Upper lobe of left lung (tissue), 6 donors: ENCODE results near the gene KCNK2. TPM values are rescaled to one million over a fixed set of nuclear protein-coding genes. Genes with fewer than 3 reads are reported as not detected.

ENCODE experiments used
- ATAC-seq, 2 donors: fragments of 200-7000 bp; cut with Tn5 transposase; one replicate each; pipeline ENCODE4 v1.9.1; 2022; ENCODE audit warnings: mild to moderate bottlenecking in 2 of 2, moderate library complexity in 2 of 2; ENCODE audit not compliant: low FRiP score in 2 of 2
- DNase-seq, 2 donors: peaks; one replicate each; pipeline ENCODE4 v3.0.0-alpha.2; 2019 to 2020
- H3K27ac ChIP-seq, 4 donors: fragments of 200-600 bp; sonication (generic); one replicate each; pipeline ENCODE4 v1.5.1; 2016 to 2019
- H3K27me3 ChIP-seq, 4 donors: fragments of 200-600 bp; sonication (generic); one replicate each; pipeline ENCODE4 v1.5.1; 2017 to 2019
- H3K36me3 ChIP-seq, 4 donors: fragments of 200-600 bp; sonication (generic); one replicate each; pipeline ENCODE4 v1.5.1; 2016 to 2019
- H3K4me1 ChIP-seq, 4 donors: fragments of 200-600 bp; sonication (generic); one replicate each; pipeline ENCODE4 v1.5.1; 2018 to 2019
- H3K4me3 ChIP-seq, 4 donors: fragments of 200-600 bp; sonication (generic); one replicate each; pipeline ENCODE4 v1.5.1; 2017 to 2019; ENCODE audit warnings: mild to moderate bottlenecking in 2 of 4, moderate library complexity in 1 of 4
- H3K9me3 ChIP-seq, 4 donors: fragments of 200-600 bp; sonication (generic); one replicate each; pipeline ENCODE4 v1.5.1; 2018 to 2019
- EP300 ChIP-seq, 4 donors: sonication (generic); formaldehyde crosslinking; IDR thresholded peaks; one replicate each; pipeline ENCODE4 v1.5.1; 2017; ENCODE audit warnings: antibody characterized with exemption in 4 of 4, control low read depth in 2 of 4
- POLR2A ChIP-seq, 4 donors: fragments of 450-650 bp; IDR thresholded peaks; one replicate each; pipeline ENCODE4 v1.5.1; 2016 to 2017; ENCODE audit warnings: antibody characterized with exemption in 4 of 4, mild to moderate bottlenecking in 2 of 4
- POLR2AphosphoS5 ChIP-seq, 2 donors: sonication (generic); formaldehyde crosslinking; IDR thresholded peaks; one replicate each; pipeline ENCODE4 v1.5.1; 2017; ENCODE audit warnings: antibody characterized with exemption in 2 of 2
- WGBS, 2 donors: methylation state at CpG; one replicate each; pipeline ENCODE4 v1.1.5; 2017 to 2018; 5-methylcytosine and 5-hydroxymethylcytosine counted together
- total RNA-seq, 6 donors: library from RNA; depleted of rRNA in 4 of 6; stranded (reverse); fragments of >200 nt in 4 of 6; gene quantifications; one replicate each; pipeline versions ENCODE4 v1.1.0 to v1.2.1, GENCODE V29; 2016 to 2021
- TF ChIP-seq, protein P1 (sequence below), 6 experiments: fragments of 450-650 bp in 4 of 6; fragments of 200-600 bp in 2 of 6; sonication (generic) in 2 of 6; IDR thresholded peaks; one replicate each; pipeline ENCODE4 v1.5.1; 2016 to 2019; ENCODE audit warnings: antibody characterized with exemption in 6 of 6
- donor health status: DM: no; HTN: no; CAD: no; lungs with moderate emphysema.
- donor health status: DM: no; HTN: yes; CAD: no; lungs with severe emphysema.

Gene KCNK2
- total RNA-seq, 6 donors from 2014 or later = 0.20 to 2.4 (median 0.33) TPM; not detected in 2

DNA sequence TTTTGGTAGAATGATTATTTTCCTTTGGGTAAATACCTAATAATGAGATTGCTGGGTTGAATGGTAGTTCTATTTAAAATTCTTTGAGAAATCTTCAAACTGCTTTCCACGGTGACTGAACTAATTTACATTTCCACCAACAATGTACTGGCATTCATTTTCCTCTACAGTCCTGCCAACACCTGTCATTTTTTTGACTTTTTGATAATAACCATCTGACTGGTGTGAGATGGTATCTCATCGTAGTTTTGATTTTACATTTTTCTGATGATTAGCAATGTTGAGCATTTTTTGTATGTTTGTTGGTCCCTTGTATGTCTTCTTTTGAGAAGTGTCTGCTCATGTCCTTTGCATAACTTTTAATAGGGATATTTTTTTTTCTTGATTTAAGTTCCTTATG lies 23.5 kb downstream of the KCNK2 start:
- no peaks in the 10 kb centered on the region for H3K36me3 ChIP-seq
- 87 to 92% methylated on average over 2 of the region's 2 CpGs for WGBS, 2 donors
- ATAC-seq (no peak), DNase-seq (no peak)
- no peak overlapping the region for H3K4me3 ChIP-seq
- no peaks in the 10 kb centered on the region for H3K27me3 ChIP-seq
- TF ChIP-seq POLR2A (IDR thresholded peaks at IDR 0.05) (no peak), EP300 (IDR thresholded peaks at IDR 0.05) (no peak), POLR2AphosphoS5 (IDR thresholded peaks at IDR 0.05) (no peak)
- TF ChIP-seq, protein P1, sequence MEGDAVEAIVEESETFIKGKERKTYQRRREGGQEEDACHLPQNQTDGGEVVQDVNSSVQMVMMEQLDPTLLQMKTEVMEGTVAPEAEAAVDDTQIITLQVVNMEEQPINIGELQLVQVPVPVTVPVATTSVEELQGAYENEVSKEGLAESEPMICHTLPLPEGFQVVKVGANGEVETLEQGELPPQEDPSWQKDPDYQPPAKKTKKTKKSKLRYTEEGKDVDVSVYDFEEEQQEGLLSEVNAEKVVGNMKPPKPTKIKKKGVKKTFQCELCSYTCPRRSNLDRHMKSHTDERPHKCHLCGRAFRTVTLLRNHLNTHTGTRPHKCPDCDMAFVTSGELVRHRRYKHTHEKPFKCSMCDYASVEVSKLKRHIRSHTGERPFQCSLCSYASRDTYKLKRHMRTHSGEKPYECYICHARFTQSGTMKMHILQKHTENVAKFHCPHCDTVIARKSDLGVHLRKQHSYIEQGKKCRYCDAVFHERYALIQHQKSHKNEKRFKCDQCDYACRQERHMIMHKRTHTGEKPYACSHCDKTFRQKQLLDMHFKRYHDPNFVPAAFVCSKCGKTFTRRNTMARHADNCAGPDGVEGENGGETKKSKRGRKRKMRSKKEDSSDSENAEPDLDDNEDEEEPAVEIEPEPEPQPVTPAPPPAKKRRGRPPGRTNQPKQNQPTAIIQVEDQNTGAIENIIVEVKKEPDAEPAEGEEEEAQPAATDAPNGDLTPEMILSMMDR (IDR thresholded peaks at IDR 0.05) = no peak
- no peak overlapping the region for H3K27ac ChIP-seq
- H3K9me3 ChIP-seq = peaks cover 0 to 7% (median 1%) of the 10 kb centered on the region in 4 donors
- no peaks in the 10 kb centered on the region for H3K4me1 ChIP-seq

DNA sequence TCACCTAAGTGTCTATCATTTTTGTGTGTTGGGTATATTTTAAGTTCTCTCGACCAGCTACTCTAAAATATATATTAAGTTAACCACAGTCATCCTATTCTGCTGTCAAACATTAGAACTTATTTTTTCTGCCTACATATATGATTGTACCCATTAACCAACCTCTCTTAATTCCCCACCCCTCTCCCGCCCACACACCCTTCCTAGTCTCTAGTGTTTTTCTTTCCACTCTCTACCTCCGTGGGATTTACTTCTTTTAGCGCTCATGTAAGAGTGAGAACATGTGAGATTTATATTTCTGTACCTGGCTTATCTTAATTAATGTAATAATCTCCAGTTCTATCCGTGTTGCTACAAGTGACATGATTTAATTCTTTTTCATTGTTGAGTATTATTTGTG lies 26.6 kb downstream of the KCNK2 start:
- no peak for DNase-seq
- Histone ChIP-seq H3K36me3 (no peaks in the 10 kb centered on the region), H3K4me1 (no peaks in the 10 kb centered on the region), H3K9me3 (peaks cover 0 to 7% (median 1%) of the 10 kb centered on the region in 4 donors), H3K27ac (no peak overlapping the region), H3K4me3 (no peak overlapping the region), H3K27me3 (no peaks in the 10 kb centered on the region)
- WGBS, 2 donors = 81 to 83% methylated on average over 5 of the region's 5 CpGs
- ATAC-seq = no peak
- no peak for TF ChIP-seq POLR2AphosphoS5 (IDR thresholded peaks at IDR 0.05)
- TF ChIP-seq, protein P1 (IDR thresholded peaks at IDR 0.05) = no peak

DNA sequence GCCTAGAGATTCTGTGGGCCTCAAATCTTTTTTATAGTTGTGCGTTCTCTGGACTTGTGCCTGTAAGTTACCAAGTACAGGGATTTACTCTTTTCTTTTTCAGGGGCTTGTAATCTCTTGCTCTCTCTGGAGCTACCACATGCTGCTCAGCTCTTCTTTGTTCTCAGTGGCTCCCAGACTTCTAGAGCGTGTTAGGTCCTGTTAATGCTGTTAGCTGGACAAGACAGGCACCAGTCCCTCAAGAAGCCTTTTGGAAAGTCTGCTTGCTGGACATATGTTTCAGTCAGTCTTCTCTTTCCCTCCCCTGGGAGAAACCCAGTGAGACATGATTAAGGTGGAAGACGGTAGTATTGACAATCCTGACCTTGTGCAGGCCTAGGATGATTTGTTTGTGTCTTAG lies 29.4 kb downstream of the KCNK2 start:
- no peak for ATAC-seq

DNA sequence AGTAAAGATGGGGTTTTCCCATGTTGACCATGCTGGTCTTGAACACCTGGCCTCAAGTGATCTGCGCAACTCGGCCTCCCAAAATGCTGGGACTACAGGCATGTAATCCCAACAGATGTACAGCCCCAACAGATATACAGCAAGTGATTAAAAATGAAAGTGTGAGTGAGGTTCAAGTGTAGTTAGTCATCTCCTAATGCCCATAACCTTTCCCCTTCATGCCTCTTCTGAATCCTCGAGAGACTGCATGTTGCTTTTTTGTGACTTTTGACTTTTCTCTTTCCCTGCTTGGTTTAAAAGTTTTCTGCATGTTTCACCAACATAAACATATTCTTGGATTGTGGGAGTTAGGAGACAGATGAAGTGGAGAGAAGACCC lies 31.2 kb downstream of the KCNK2 start:
- DNase-seq = no peak
- H3K27ac ChIP-seq = no peak overlapping the region
- no peak for ATAC-seq
- no peaks in the 10 kb centered on the region for H3K36me3 ChIP-seq
- no peak for TF ChIP-seq POLR2AphosphoS5 (IDR thresholded peaks at IDR 0.05)
- no peak for TF ChIP-seq EP300 (IDR thresholded peaks at IDR 0.05)
- no peak for TF ChIP-seq POLR2A (IDR thresholded peaks at IDR 0.05)
- TF ChIP-seq, protein P1 (IDR thresholded peaks at IDR 0.05) = no peak
- WGBS, 2 donors = 89% methylated on average over 3 of the region's 3 CpGs
- peaks cover 0 to 5% (median 0%) of the 10 kb centered on the region in 4 donors for H3K4me1 ChIP-seq
- H3K9me3 ChIP-seq = no peaks in the 10 kb centered on the region
- H3K27me3 ChIP-seq = no peaks in the 10 kb centered on the region
- no peak overlapping the region for H3K4me3 ChIP-seq

More for the DNA sequence above, 29.4 kb downstream of the KCNK2 start:
- TF ChIP-seq, protein P1 (IDR thresholded peaks at IDR 0.05) = no peak
- TF ChIP-seq POLR2A (IDR thresholded peaks at IDR 0.05) (no peak), POLR2AphosphoS5 (IDR thresholded peaks at IDR 0.05) (no peak), EP300 (IDR thresholded peaks at IDR 0.05) (no peak)
- 87 to 91% methylated on average over 3 of the region's 3 CpGs for WGBS, 2 donors
- DNase-seq = no peak
- Histone ChIP-seq H3K36me3 (no peaks in the 10 kb centered on the region), H3K27me3 (no peaks in the 10 kb centered on the region), H3K4me3 (no peak overlapping the region), H3K9me3 (peaks cover 0 to 3% (median 1%) of the 10 kb centered on the region in 4 donors), H3K4me1 (peaks cover 0 to 5% (median 0%) of the 10 kb centered on the region in 4 donors), H3K27ac (no peak overlapping the region)

DNA sequence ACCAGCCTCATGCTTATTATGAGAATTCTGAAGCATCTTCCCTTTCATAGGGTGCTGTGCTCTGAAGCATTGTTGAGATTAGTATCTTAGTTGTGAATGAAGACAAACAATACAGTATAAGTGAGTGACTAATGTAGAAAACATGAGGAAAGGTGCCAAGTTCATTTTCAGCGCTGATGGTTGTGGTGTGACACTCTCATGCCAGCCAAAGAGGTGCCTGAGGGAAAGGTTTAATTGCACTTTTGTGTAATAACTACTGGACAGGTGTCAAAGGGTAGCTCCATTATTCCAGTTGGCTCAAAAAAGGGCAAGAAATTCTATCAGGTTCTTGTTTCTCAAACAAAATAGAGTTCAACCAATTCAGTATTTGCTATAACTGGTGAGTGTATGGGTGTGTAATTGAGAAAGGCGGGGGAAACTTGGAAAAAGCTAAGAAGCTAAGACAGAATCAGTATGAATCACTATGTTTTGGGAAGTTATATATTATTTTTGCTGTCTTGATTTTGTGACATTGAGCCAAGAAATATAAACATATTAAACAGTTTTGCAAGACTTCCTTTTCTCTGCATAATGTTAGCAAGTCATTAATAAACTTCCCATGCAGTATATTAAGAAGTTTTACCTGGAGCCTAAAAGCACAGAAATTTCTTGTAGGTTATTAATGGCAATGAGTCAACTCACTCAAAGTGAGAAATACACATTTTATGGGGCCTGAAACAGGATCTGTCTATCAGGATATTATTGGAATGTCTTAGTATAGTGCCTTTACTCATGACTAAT lies 31.8 kb downstream of the KCNK2 start:
- DNase-seq (no peak), ATAC-seq (peak; percentile 38 to 57)
- 42 to 52% methylated on average over 2 of the region's 2 CpGs for WGBS, 2 donors
- TF ChIP-seq EP300 (IDR thresholded peaks at IDR 0.05) (no peak), POLR2A (IDR thresholded peaks at IDR 0.05) (no peak), POLR2AphosphoS5 (IDR thresholded peaks at IDR 0.05) (no peak)
- TF ChIP-seq, protein P1 (IDR thresholded peaks at IDR 0.05) = no peak
- H3K4me1 ChIP-seq = peaks cover 0 to 5% (median 0%) of the 10 kb centered on the region in 4 donors
- H3K36me3 ChIP-seq = no peaks in the 10 kb centered on the region
- no peaks in the 10 kb centered on the region for H3K9me3 ChIP-seq
- H3K27me3 ChIP-seq = no peaks in the 10 kb centered on the region
- no peak overlapping the region for H3K27ac ChIP-seq
- no peak overlapping the region for H3K4me3 ChIP-seq
